Astrocyte of the cerebellum (primary cell): ENCODE measurements around the gene LBH.

Experiments used
- DNase-seq: peaks from one replicate; pipeline ENCODE4 v3.0.0-alpha.2; 2011; ENCODE audit warnings: low read depth
- H3K4me3 ChIP-seq: 2 replicates; pipeline ENCODE4 v1.5.1; 2011; ENCODE audit warnings: mild to moderate bottlenecking, low read depth, low read length, moderate library complexity
- CTCF ChIP-seq: IDR thresholded peaks from 2 replicates; pipeline ENCODE4 v1.5.1; 2012; ENCODE audit warnings: low read length, low read depth, moderate library complexity, mild to moderate bottlenecking; ENCODE audit errors: missing control alignments
- in situ Hi-C: cut with HindIII; loops from 2 replicates; pipeline ENCODE4 v1.10.0; 2017; ENCODE audit warnings: low sequenced_read_pairs

Gene LBH

GRCh38 chr2:30237239-30237965 is 6.1 kb downstream of the LBH start:
- no peak for TF ChIP-seq CTCF
- in situ Hi-C loops: no loop called here
- no peak for DNase-seq
- no peak overlapping the region for H3K4me3 ChIP-seq

GRCh38 chr2:30237966-30238800 is 6.8 kb downstream of the LBH start:
- in situ Hi-C loops: no loop called here
- no peak for TF ChIP-seq CTCF
- DNase-seq: no peak
- H3K4me3 ChIP-seq: no peak overlapping the region

GRCh38 chr2:30239308-30239985 is 8.1 kb downstream of the LBH start:
- peak; percentile 92 for TF ChIP-seq CTCF
- no peak for DNase-seq
- in situ Hi-C loops: no loop called here
- H3K4me3 ChIP-seq: no peak overlapping the region

GRCh38 chr2:30239986-30240752 is 8.8 kb downstream of the LBH start:
- no peak for TF ChIP-seq CTCF
- no peak for DNase-seq
- in situ Hi-C loops: no loop called here
- no peak overlapping the region for H3K4me3 ChIP-seq

GRCh38 chr2:30243231-30243630 is 11.9 kb downstream of the LBH start:
- TF ChIP-seq CTCF: no peak
- no peak overlapping the region for H3K4me3 ChIP-seq
- no peak for DNase-seq
- in situ Hi-C loops: no loop called here

- TF ChIP-seq CTCF: no peak
- DNase-seq: no peak
- in situ Hi-C loops: no loop called here
- no peak overlapping the region for H3K4me3 ChIP-seq
Measured at GRCh38 chr2:30245364-30245763, 14.0 kb downstream of the LBH start.
